Activated naive CD4-positive, alpha-beta T cell treated with anti-CD3 and anti-CD28 coated beads, Interleukin-2, amount 50 U/mL, for 72 hours (primary cell): ENCODE data around the gene BCAS3. TPM values are rescaled to one million over a fixed set of nuclear protein-coding genes. Genes with fewer than 3 reads are reported as not detected.

ENCODE experiments used
- ATAC-seq, 2 donors: fragments of 150-1000 bp; cut with Tn5 transposase; 2 replicates each; pipeline ENCODE4 v1.10.0; 2021; ENCODE audit warnings: mild to moderate bottlenecking in 2 of 2, moderate library complexity in 2 of 2
- DNase-seq, 2 donors: peaks; one replicate each; pipeline ENCODE4 v3.0.0; 2021 to 2022; ENCODE audit warnings: low spot score in 2 of 2
- H3K27ac Mint-ChIP-seq, 2 donors: one replicate each; pipeline ENCODE4 v1.8.0; 2022; ENCODE audit warnings: mild to moderate bottlenecking in 2 of 2, mixed read lengths in 2 of 2
- H3K36me3 Mint-ChIP-seq, 2 donors: one replicate each; pipeline ENCODE4 v1.8.0; 2022; ENCODE audit warnings: mixed read lengths in 2 of 2
- H3K9me3 Mint-ChIP-seq, 2 donors: one replicate each; pipeline ENCODE4 v1.8.0; 2022; ENCODE audit warnings: mixed read lengths in 2 of 2
- total RNA-seq, 2 donors: library from RNA; stranded (reverse); gene quantifications; one replicate each; pipeline ENCODE4 v1.2.3, GENCODE V29; 2022

BCAS3 gene
- total RNA-seq, 2 donors from 2014 or later: 10.5 to 24.4 TPM

- H3K9me3 Mint-ChIP-seq: no peaks in the 10 kb centered on the region
- DNase-seq: no peak
- no peak for ATAC-seq
- H3K36me3 Mint-ChIP-seq: no peaks in the 10 kb centered on the region
- H3K27ac Mint-ChIP-seq: no peak overlapping the region
These were observed 590.2 kb downstream of the BCAS3 start for GRCh38 chr17:61267847-61268246.

DNA sequence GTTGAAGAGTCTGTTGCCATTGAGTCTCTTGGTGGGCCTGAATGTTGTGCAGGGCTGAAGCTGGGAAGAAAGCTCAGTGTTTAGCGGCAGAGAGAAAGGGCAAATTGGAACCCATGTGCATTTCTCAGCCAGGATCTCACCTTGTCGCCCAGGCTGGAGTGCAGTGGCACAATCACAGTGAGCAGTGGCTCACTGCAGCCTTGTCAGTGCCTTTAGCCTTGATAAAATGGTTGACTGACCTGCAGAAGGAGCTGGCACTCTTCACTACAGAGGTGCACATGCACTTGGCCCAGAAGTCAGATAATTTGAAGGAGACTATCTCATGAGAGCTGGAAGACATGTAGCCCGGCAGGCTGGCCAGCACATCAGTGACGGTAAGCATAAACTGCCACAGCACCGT is 597.7 kb downstream of the BCAS3 start:
- ATAC-seq (no peak), DNase-seq (no peak)
- Mint-ChIP-seq H3K9me3 (no peaks in the 10 kb centered on the region), H3K27ac (no peak overlapping the region), H3K36me3 (peaks cover 0 to 4% of the 10 kb centered on the region in 2 donors)

DNA sequence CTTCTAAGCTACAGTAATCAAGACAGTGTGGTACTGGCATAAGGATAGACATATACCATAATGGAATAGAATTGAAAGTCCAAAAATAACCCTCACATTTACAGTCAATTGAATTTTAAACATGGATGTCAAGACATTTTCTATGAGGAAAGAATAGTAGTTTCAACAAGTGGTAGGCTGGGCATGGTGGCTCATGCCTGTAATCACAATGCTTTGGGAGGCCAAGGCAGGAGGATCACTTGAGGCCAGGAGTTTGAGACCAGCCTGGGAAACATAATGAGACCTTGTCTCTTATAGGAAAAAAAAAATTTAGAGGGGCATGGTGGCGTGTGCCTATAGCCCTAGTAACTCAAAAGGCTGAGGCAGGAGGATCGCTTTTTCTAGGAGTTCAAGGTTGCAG is 599.2 kb downstream of the BCAS3 start:
- H3K9me3 Mint-ChIP-seq: no peaks in the 10 kb centered on the region
- no peak overlapping the region for H3K27ac Mint-ChIP-seq
- peaks cover 0 to 4% of the 10 kb centered on the region in 2 donors for H3K36me3 Mint-ChIP-seq
- DNase-seq: no peak
- ATAC-seq: no peak

GRCh38 chr17:61279476-61280145 is 602.0 kb downstream of the BCAS3 start:
- H3K27ac Mint-ChIP-seq: no peak overlapping the region
- H3K36me3 Mint-ChIP-seq: peaks cover 9 to 12% of the 10 kb centered on the region in 2 donors
- ATAC-seq (peak; percentile 20 to 69), DNase-seq (no peak)
- H3K9me3 Mint-ChIP-seq: peaks cover 0 to 4% of the 10 kb centered on the region in 2 donors

DNA sequence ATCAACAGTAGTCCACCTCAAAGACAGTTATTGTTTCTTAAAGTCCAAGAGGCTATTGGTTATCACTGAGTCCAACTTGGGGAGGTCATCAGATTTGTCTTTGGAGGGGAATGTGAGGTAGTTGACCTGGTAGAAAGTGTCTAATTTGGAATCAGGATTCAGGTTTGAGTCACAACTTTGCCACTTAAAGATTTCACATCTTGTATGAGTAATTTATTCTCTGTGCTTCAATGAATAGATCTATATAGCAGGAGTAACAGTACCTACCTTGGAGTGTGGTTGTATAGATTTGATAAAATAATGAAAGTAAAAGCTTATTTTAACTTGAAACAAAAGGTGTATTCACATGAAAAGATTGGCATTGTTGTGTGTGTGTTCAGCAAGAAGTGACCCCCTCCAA is 602.7 kb downstream of the BCAS3 start:
- no peak for DNase-seq
- ATAC-seq: peak; percentile 72 to 95
- Mint-ChIP-seq H3K27ac (no peak overlapping the region), H3K9me3 (peaks cover 0 to 4% of the 10 kb centered on the region in 2 donors), H3K36me3 (peaks cover 10 to 14% of the 10 kb centered on the region in 2 donors)

- H3K9me3 Mint-ChIP-seq: peaks cover 0 to 4% of the 10 kb centered on the region in 2 donors
- DNase-seq (no peak), ATAC-seq (no peak)
- H3K27ac Mint-ChIP-seq: no peak overlapping the region
- peaks cover 10 to 14% of the 10 kb centered on the region in 2 donors for H3K36me3 Mint-ChIP-seq
These were observed 603.2 kb downstream of the BCAS3 start for GRCh38 chr17:61280851-61281250.

DNA sequence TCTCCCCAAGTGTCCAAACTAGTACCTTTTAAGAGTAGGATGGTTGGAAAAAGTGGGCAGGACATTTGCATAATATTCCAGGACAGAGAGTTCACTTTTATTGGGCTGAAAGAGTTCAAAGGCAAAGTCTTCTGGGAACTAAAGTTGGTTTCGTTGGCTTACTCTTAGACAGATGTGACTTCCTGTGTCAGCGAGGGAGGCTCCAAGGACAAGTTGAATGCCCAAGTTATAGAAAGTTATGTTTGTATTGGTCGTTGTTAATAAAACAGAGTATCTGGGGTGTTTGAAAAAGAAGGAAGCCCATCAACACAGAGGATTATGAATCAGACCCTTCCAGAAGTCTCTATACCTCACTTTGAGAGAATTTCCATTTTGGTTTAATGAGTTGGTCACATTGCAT is 604.7 kb downstream of the BCAS3 start:
- no peak overlapping the region for H3K27ac Mint-ChIP-seq
- H3K36me3 Mint-ChIP-seq: peaks cover 10 to 14% of the 10 kb centered on the region in 2 donors
- DNase-seq (no peak), ATAC-seq (no peak)
- H3K9me3 Mint-ChIP-seq: peaks cover 0 to 4% of the 10 kb centered on the region in 2 donors

GRCh38 chr17:61283043-61283442 is 605.4 kb downstream of the BCAS3 start:
- ATAC-seq (no peak), DNase-seq (no peak)
- Mint-ChIP-seq H3K9me3 (peaks cover 0 to 4% of the 10 kb centered on the region in 2 donors), H3K27ac (no peak overlapping the region), H3K36me3 (peaks cover 10 to 14% of the 10 kb centered on the region in 2 donors)

DNA sequence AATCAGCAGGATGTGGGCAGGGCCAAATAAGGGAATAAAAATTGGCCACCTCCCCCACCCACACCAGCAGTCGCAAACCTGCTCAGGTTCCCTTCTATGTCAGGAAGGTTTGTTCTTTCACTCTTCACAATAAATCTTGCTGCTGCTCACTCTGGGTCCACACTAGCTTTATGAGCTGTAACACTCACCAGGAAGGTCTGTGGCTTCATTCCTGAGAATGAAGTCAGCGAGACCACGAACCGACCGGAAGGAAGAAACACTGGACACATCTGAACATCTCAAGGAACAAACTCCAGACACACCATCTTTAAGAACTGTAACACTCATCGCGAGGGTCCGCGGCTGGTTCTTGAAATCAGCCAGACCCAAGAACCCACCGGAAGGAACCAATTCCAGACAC is 606.5 kb downstream of the BCAS3 start:
- Mint-ChIP-seq H3K27ac (peak overlapping the region in 1 of 2 donors; percentile 67), H3K36me3 (peaks cover 10% of the 10 kb centered on the region in 2 donors), H3K9me3 (peaks cover 0 to 4% of the 10 kb centered on the region in 2 donors)
- ATAC-seq (no peak), DNase-seq (no peak)

DNA sequence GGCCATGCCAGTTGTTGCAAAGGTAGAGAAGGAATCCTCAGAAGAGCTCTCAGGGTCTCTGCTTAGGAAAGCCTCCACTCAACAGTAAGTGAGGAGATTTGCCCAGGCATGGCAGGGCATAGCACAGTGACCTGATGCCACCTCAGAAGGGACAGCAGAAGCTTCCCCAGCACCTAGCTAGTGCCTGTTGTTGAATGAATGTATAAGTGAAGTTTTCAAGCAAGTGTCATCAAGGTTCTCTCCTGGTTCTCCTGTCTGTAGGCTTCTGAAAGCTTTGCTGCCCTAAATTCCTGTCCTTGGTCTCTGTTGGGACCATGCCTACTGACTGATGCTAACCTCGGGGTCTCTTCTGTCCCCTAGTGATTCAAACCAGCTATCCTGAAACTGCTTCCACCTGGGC is 607.1 kb downstream of the BCAS3 start:
- ATAC-seq (peak in 1 of 2 donors; percentile 36), DNase-seq (no peak)
- Mint-ChIP-seq H3K27ac (peak overlapping the region; percentile 60 to 67), H3K36me3 (peaks cover 10% of the 10 kb centered on the region in 2 donors), H3K9me3 (peaks cover 0 to 4% of the 10 kb centered on the region in 2 donors)

DNA sequence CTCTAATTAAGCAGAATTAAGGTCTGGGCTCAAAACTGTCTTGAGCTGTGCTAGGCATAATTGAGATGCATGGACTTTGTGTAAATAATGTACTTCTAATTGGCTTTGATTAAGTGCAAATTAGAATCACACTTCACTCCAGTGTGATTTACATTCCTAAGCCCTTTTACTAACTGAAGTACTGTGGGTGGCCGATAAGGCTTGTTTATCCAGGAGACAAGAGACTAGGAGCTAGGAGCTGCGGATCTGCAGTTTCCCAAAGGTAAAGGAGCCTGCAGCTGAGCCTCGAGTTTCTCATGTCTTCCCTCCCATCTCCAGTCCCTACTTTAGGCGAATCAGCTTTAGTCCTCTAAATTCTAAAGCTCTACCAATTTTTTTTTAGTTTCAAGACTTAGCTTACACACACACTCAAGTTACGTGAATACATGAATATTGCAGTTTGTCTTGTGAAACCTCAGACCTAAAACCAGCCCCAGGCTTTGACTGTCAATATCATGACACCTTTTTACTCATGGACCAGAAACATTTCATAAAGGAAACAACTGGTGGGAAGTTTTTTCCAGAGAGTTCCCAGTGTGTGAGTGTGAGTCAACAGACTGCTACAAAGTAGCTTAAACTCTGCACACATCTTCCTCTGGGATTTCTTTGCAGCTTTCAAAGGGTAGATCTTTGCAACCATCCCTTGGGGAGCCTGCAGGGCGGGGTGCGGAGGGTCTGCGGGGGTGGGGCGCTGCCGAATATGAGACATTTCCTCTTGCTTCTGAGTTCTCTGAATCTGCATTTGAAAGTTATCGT is 608.1 kb downstream of the BCAS3 start:
- peaks cover 0 to 4% of the 10 kb centered on the region in 2 donors for H3K9me3 Mint-ChIP-seq
- H3K27ac Mint-ChIP-seq: no peak overlapping the region
- H3K36me3 Mint-ChIP-seq: peaks cover 10% of the 10 kb centered on the region in 2 donors
- ATAC-seq (peak; percentile 48 to 92), DNase-seq (no peak)

DNA sequence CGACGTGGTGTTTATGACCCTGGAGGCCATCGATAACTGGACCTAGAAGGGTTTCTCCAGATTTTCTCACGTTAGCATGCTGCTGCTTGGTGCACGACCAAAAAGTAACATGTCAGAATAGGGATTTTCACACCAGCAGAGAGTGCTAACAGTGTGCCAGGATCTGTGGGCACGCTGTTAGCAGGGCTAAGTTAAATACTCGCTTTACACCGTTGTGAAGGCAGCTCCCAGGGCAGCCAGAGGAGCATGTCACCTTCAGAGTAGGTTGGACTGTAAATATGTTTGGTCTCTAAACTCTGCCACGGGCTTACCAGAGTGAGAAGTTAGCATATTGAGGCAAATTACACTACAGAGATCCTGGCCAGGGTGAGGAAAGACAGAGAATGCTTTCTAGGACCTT is 608.8 kb downstream of the BCAS3 start:
- peaks cover 0 to 4% of the 10 kb centered on the region in 2 donors for H3K9me3 Mint-ChIP-seq
- ATAC-seq: no peak
- no peak overlapping the region for H3K27ac Mint-ChIP-seq
- H3K36me3 Mint-ChIP-seq: peaks cover 10% of the 10 kb centered on the region in 2 donors
- DNase-seq: no peak

- DNase-seq (no peak), ATAC-seq (no peak)
- H3K27ac Mint-ChIP-seq: no peak overlapping the region
- peaks cover 0 to 1% of the 10 kb centered on the region in 2 donors for H3K36me3 Mint-ChIP-seq
- H3K9me3 Mint-ChIP-seq: no peaks in the 10 kb centered on the region
These were observed 612.0 kb downstream of the BCAS3 start for GRCh38 chr17:61289408-61290385.

DNA sequence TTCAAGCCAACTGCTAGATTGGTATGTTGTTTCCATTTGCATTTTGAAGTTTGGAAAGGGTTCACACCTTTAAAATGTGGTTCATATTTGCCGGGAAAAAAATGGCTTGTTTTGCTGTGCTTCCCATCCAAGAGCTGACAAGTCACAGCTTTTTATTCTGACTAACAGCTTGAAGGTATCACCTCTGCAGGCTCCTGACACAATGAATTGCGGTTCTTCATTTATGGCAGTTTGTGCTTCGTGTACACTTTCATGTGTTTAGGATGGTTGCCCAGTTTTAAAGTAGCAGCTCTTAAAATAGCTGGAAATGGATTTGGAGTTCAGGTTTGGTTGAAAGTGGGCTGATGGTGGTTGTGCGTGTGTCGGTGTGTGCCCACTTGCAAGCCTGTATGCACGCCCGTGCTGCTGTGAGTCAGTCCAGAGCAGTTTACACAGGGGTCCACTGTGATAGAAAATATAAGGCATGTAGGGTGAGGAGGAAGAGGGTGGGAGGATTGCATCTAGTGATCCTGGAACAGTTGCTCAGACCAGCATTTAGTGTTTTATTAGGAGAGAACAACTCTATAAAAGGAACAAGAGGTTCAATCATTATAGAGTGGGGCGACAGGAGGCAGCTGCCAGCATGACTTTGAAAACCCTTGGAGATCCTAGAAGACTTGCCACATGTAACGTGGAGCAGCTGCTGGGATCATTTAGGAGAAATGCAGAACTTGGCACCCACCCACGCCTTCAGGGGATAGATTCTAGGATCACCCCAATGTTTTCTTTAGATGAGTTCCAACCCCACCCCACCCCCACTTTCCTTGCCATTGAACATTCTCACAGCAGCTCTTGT is 614.0 kb downstream of the BCAS3 start:
- DNase-seq: no peak
- ATAC-seq: no peak
- H3K36me3 Mint-ChIP-seq: no peaks in the 10 kb centered on the region
- H3K27ac Mint-ChIP-seq: no peak overlapping the region
- no peaks in the 10 kb centered on the region for H3K9me3 Mint-ChIP-seq

GRCh38 chr17:61294286-61294685 is 616.6 kb downstream of the BCAS3 start:
- Mint-ChIP-seq H3K9me3 (no peaks in the 10 kb centered on the region), H3K27ac (no peak overlapping the region), H3K36me3 (no peaks in the 10 kb centered on the region)
- no peak for ATAC-seq
- DNase-seq: no peak

- no peak for ATAC-seq
- H3K9me3 Mint-ChIP-seq: no peaks in the 10 kb centered on the region
- no peak for DNase-seq
- no peaks in the 10 kb centered on the region for H3K36me3 Mint-ChIP-seq
- H3K27ac Mint-ChIP-seq: peak overlapping the region in 1 of 2 donors; percentile 24
These were observed 617.1 kb downstream of the BCAS3 start for GRCh38 chr17:61294777-61295176.
